Right atrium auricular region (tissue), 2 donors: ENCODE results near the gene RASAL1. TPM values are rescaled to one million over a fixed set of nuclear protein-coding genes. Genes with fewer than 3 reads are reported as not detected.

Experiments
- DNase-seq: peaks from one replicate; pipeline ENCODE4 v3.0.0-alpha.2; 2019; ENCODE audit warnings: low spot score
- H3K27ac ChIP-seq, 2 donors: fragments of 200-600 bp; sonication (generic); 1 replicate in 1 of 2; 2 replicates in 1 of 2; pipeline ENCODE4 v1.5.1; 2016 to 2019
- H3K27me3 ChIP-seq, 2 donors: fragments of 200-600 bp; sonication (generic); one replicate each; pipeline versions ENCODE4 v1.5.1 to v1.6.0; 2017 to 2019
- H3K36me3 ChIP-seq: fragments of 200-600 bp; sonication (generic); one replicate; pipeline ENCODE4 v1.5.1; 2016
- H3K4me1 ChIP-seq, 2 donors: fragments of 200-600 bp; sonication (generic); one replicate each; pipeline versions ENCODE4 v1.5.1 to v1.6.0; 2017 to 2019
- H3K4me3 ChIP-seq, 2 donors: fragments of 200-600 bp; sonication (generic); 1 replicate in 1 of 2; 2 replicates in 1 of 2; pipeline ENCODE4 v1.5.1; 2017 to 2019; ENCODE audit warnings: mild to moderate bottlenecking in 1 of 2, moderate library complexity in 1 of 2
- H3K9me3 ChIP-seq, 2 donors: fragments of 200-600 bp; sonication (generic); one replicate each; pipeline ENCODE4 v1.5.1; 2019
- CTCF ChIP-seq, 2 donors: fragments of 200-600 bp; sonication (generic); IDR thresholded peaks; one replicate each; pipeline ENCODE4 v1.5.1; 2019; ENCODE audit warnings: antibody characterized with exemption in 2 of 2
- total RNA-seq, 2 donors: library from RNA; depleted of rRNA; stranded (reverse); fragments of >200 nt; gene quantifications; one replicate each; pipeline ENCODE4 v1.1.0, GENCODE V29; 2016

Gene RASAL1
- total RNA-seq, 2 donors from 2014 or later = not detected

- H3K4me1 ChIP-seq = no peaks in the 10 kb centered on the region
- TF ChIP-seq CTCF (IDR thresholded peaks at IDR 0.05) = no peak
- H3K27ac ChIP-seq = no peak overlapping the region
- H3K9me3 ChIP-seq = no peaks in the 10 kb centered on the region
- H3K27me3 ChIP-seq = no peaks in the 10 kb centered on the region
- H3K4me3 ChIP-seq = no peak overlapping the region
- H3K36me3 ChIP-seq = peaks cover 87% of the 10 kb centered on the region
- no peak for DNase-seq
These were observed 36.0 kb upstream of the RASAL1 start for GRCh38 chr12:113171543-113171942.

GRCh38 chr12:113170926-113171325 lies 35.4 kb upstream of the RASAL1 start:
- peaks cover 91% of the 10 kb centered on the region for H3K36me3 ChIP-seq
- no peaks in the 10 kb centered on the region for H3K27me3 ChIP-seq
- H3K4me3 ChIP-seq = no peak overlapping the region
- H3K4me1 ChIP-seq = no peaks in the 10 kb centered on the region
- no peak for DNase-seq
- no peaks in the 10 kb centered on the region for H3K9me3 ChIP-seq
- H3K27ac ChIP-seq = no peak overlapping the region
- no peak for TF ChIP-seq CTCF (IDR thresholded peaks at IDR 0.05)

GRCh38 chr12:113170457-113170856 lies 34.9 kb upstream of the RASAL1 start:
- no peaks in the 10 kb centered on the region for H3K27me3 ChIP-seq
- no peak overlapping the region for H3K27ac ChIP-seq
- H3K9me3 ChIP-seq = no peaks in the 10 kb centered on the region
- peaks cover 96% of the 10 kb centered on the region for H3K36me3 ChIP-seq
- no peak overlapping the region for H3K4me3 ChIP-seq
- no peaks in the 10 kb centered on the region for H3K4me1 ChIP-seq
- DNase-seq = no peak
- TF ChIP-seq CTCF (IDR thresholded peaks at IDR 0.05) = no peak

GRCh38 chr12:113169697-113170096 lies 34.1 kb upstream of the RASAL1 start:
- no peak for TF ChIP-seq CTCF (IDR thresholded peaks at IDR 0.05)
- no peaks in the 10 kb centered on the region for H3K4me1 ChIP-seq
- peaks cover 99% of the 10 kb centered on the region for H3K36me3 ChIP-seq
- no peak overlapping the region for H3K4me3 ChIP-seq
- DNase-seq = no peak
- H3K27me3 ChIP-seq = no peaks in the 10 kb centered on the region
- no peaks in the 10 kb centered on the region for H3K9me3 ChIP-seq
- H3K27ac ChIP-seq = no peak overlapping the region

- no peak for TF ChIP-seq CTCF (IDR thresholded peaks at IDR 0.05)
- Histone ChIP-seq H3K4me1 (no peaks in the 10 kb centered on the region), H3K4me3 (no peak overlapping the region), H3K27me3 (no peaks in the 10 kb centered on the region), H3K36me3 (peaks cover 95% of the 10 kb centered on the region), H3K27ac (no peak overlapping the region), H3K9me3 (no peaks in the 10 kb centered on the region)
- no peak for DNase-seq
These were observed 32.3 kb upstream of the RASAL1 start for GRCh38 chr12:113167868-113168267.
